Measurements from ENCODE around the gene ATG7.
A peak's percentile ranks its signal among the peaks of the same experiment; 100 is the strongest.

ATG7 gene

GRCh38 chr3:11272906-11273574 is 843 bp downstream of the ATG7 start:
- TF ChIP-seq CTCF (IDR thresholded peaks at IDR 0.05; ENCODE audit: low read depth, low read length, missing control alignments): no peak
- DNase-seq (ENCODE audit: low read depth): no peak
- H3K4me3 ChIP-seq (ENCODE audit: low read depth, low read length): peak overlapping the region; percentile 83

GRCh38 chr3:11273891-11274291 is 1.7 kb downstream of the ATG7 start:
- TF ChIP-seq CTCF (IDR thresholded peaks at IDR 0.05; ENCODE audit: low read depth, low read length, missing control alignments): no peak
- no peak for DNase-seq (ENCODE audit: low read depth)
- H3K4me3 ChIP-seq (ENCODE audit: low read depth, low read length): peak overlapping the region; percentile 1; the same call in 1 of the 2 replicates

- H3K4me3 ChIP-seq (ENCODE audit: low read depth, low read length): no peak overlapping the region
- no peak for DNase-seq (ENCODE audit: low read depth)
- no peak for TF ChIP-seq CTCF (IDR thresholded peaks at IDR 0.05; ENCODE audit: low read depth, low read length, missing control alignments)
Measured at GRCh38 chr3:11274566-11275142, 2.5 kb downstream of the ATG7 start.

GRCh38 chr3:11275926-11276325 is 3.7 kb downstream of the ATG7 start:
- no peak for TF ChIP-seq CTCF (IDR thresholded peaks at IDR 0.05; ENCODE audit: low read depth, low read length, missing control alignments)
- no peak overlapping the region for H3K4me3 ChIP-seq (ENCODE audit: low read depth, low read length)
- no peak for DNase-seq (ENCODE audit: low read depth)

- no peak for TF ChIP-seq CTCF (IDR thresholded peaks at IDR 0.05; ENCODE audit: low read depth, low read length, missing control alignments)
- DNase-seq (ENCODE audit: low read depth): no peak
- no peak overlapping the region for H3K4me3 ChIP-seq (ENCODE audit: low read depth, low read length)
Measured at GRCh38 chr3:11276901-11277300, 4.7 kb downstream of the ATG7 start.

- DNase-seq (ENCODE audit: low read depth): no peak
- H3K4me3 ChIP-seq (ENCODE audit: low read depth, low read length): no peak overlapping the region
- no peak for TF ChIP-seq CTCF (IDR thresholded peaks at IDR 0.05; ENCODE audit: low read depth, low read length, missing control alignments)
Measured at GRCh38 chr3:11282250-11283138, 10.3 kb downstream of the ATG7 start.

All from GM12864 (cell line).